Large intestine (tissue), 3 donors: ENCODE data around the gene H3-3A. TPM values are rescaled to one million over a fixed set of nuclear protein-coding genes. Genes with fewer than 3 reads are reported as not detected.
"Not testable (repeated sequence)": the region's sequence is repeated elsewhere in the genome, so short reads cannot be mapped to it uniquely, and the experiment has no call there.

Experiments used
- DNase-seq, 2 donors: peaks; one replicate each; pipeline versions ENCODE4 v3.0.0 to v3.0.0-alpha.2; 2013
- H3K27ac ChIP-seq: one replicate; pipeline ENCODE4 v1.5.1; 2013; ENCODE audit warnings: low read length
- H3K27me3 ChIP-seq: 2 replicates; pipeline ENCODE4 v1.6.1; 2013; ENCODE audit warnings: low read length; ENCODE audit not compliant: control insufficient read depth, insufficient read depth
- H3K36me3 ChIP-seq: 2 replicates; pipeline ENCODE4 v1.6.1; 2013; ENCODE audit warnings: low read length; ENCODE audit not compliant: control insufficient read depth, insufficient read depth
- H3K4me1 ChIP-seq: one replicate; pipeline ENCODE4 v1.6.1; 2013; ENCODE audit warnings: low read length; ENCODE audit not compliant: control insufficient read depth, insufficient read depth
- H3K4me3 ChIP-seq: one replicate; pipeline ENCODE4 v1.5.1; 2013; ENCODE audit warnings: low read length
- H3K9me3 ChIP-seq: one replicate; pipeline ENCODE4 v1.6.1; 2013; ENCODE audit warnings: mild to moderate bottlenecking, low read depth, low read length, moderate library complexity; ENCODE audit not compliant: control insufficient read depth
- WGBS: methylation state at CpG from one replicate; pipeline ENCODE4 v1.1.5; 2013; ENCODE audit warnings: low lambda C conversion rate; ENCODE audit not compliant: insufficient coverage; 5-methylcytosine and 5-hydroxymethylcytosine counted together
- polyA plus RNA-seq: library from polyadenylated mRNA; unstranded; fragments of 120-200 nt; gene quantifications from one replicate; pipeline ENCODE4 v1.2.1, GENCODE V29; 2013

Gene H3-3A
- polyA plus RNA-seq, 1 donor, result 750 TPM

- no peak overlapping the region for H3K27ac ChIP-seq
- H3K36me3 ChIP-seq, result peaks cover 8% of the 10 kb centered on the region
- 67% methylated on average over 1 of the region's 9 CpGs for WGBS
- H3K27me3 ChIP-seq, result no peaks in the 10 kb centered on the region
- H3K9me3 ChIP-seq, result no peaks in the 10 kb centered on the region
- H3K4me1 ChIP-seq, result peaks cover 7% of the 10 kb centered on the region
- DNase-seq, result no peak
- no peak overlapping the region for H3K4me3 ChIP-seq
Observed at GRCh38 chr1:226078374-226078773, 15.9 kb downstream of the H3-3A start.

- Histone ChIP-seq H3K36me3 (no peaks in the 10 kb centered on the region), H3K27ac (no peak overlapping the region), H3K9me3 (no peaks in the 10 kb centered on the region), H3K27me3 (no peaks in the 10 kb centered on the region), H3K4me1 (peaks cover 7% of the 10 kb centered on the region), H3K4me3 (peak overlapping the region; percentile 82)
- no peak for DNase-seq
- WGBS, result 88% methylated on average over 2 of the region's 7 CpGs
Observed at GRCh38 chr1:226082587-226082917, 20.0 kb downstream of the H3-3A start.

- H3K4me1 ChIP-seq, result peaks cover 7% of the 10 kb centered on the region
- no peaks in the 10 kb centered on the region for H3K9me3 ChIP-seq
- no peak overlapping the region for H3K27ac ChIP-seq
- no peaks in the 10 kb centered on the region for H3K27me3 ChIP-seq
- WGBS, result no CpG with 5 or more reads among the region's 23 CpGs
- no peaks in the 10 kb centered on the region for H3K36me3 ChIP-seq
- DNase-seq, result no peak
- peak overlapping the region; percentile 82 for H3K4me3 ChIP-seq
Observed at GRCh38 chr1:226082959-226083301, 20.4 kb downstream of the H3-3A start.

- Histone ChIP-seq H3K36me3 (no peaks in the 10 kb centered on the region), H3K27me3 (no peaks in the 10 kb centered on the region), H3K4me3 (peak overlapping the region; percentile 82), H3K27ac (no peak overlapping the region), H3K9me3 (no peaks in the 10 kb centered on the region), H3K4me1 (peaks cover 7% of the 10 kb centered on the region)
- no CpG with 5 or more reads among the region's 75 CpGs for WGBS
- peak; percentile 76 to 85 for DNase-seq
Observed at GRCh38 chr1:226083302-226084101, 21.0 kb downstream of the H3-3A start.

GRCh38 chr1:226085675-226086285, 23.3 kb downstream of the H3-3A start:
- no peaks in the 10 kb centered on the region for H3K36me3 ChIP-seq
- H3K4me1 ChIP-seq, result peaks cover 7% of the 10 kb centered on the region
- no peak overlapping the region for H3K27ac ChIP-seq
- DNase-seq, result no peak
- WGBS, result 100% methylated on average over 2 of the region's 5 CpGs
- H3K27me3 ChIP-seq, result no peaks in the 10 kb centered on the region
- H3K4me3 ChIP-seq, result no peak overlapping the region
- no peaks in the 10 kb centered on the region for H3K9me3 ChIP-seq

- WGBS, result no CpG with 5 or more reads among the region's 17 CpGs
- no peak overlapping the region for H3K4me3 ChIP-seq
- H3K36me3 ChIP-seq, result no peaks in the 10 kb centered on the region
- no peaks in the 10 kb centered on the region for H3K9me3 ChIP-seq
- H3K4me1 ChIP-seq, result peaks cover 7% of the 10 kb centered on the region
- H3K27ac ChIP-seq, result no peak overlapping the region
- H3K27me3 ChIP-seq, result no peaks in the 10 kb centered on the region
- DNase-seq, result no peak
Observed at GRCh38 chr1:226086776-226087175, 24.3 kb downstream of the H3-3A start.

DNA sequence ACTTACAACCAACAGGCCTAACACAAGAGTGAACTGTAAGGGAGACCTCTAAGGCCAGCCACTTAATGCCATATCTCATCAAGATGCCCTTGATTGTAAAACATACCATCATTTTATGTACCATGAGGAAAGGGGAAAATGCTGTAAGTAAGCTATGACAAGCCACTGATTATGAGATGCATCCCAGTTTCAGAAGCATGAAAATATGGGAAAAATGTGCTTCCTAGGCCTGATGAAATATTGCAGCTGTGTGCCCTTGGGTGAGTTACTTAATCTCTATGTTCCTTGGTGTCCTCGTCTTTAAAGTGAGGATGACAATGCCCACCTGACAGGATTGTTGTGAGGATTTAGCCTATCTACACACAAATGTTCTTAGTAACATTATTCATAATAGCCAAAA, 28.9 kb downstream of the H3-3A start:
- no peak overlapping the region for H3K27ac ChIP-seq

DNA sequence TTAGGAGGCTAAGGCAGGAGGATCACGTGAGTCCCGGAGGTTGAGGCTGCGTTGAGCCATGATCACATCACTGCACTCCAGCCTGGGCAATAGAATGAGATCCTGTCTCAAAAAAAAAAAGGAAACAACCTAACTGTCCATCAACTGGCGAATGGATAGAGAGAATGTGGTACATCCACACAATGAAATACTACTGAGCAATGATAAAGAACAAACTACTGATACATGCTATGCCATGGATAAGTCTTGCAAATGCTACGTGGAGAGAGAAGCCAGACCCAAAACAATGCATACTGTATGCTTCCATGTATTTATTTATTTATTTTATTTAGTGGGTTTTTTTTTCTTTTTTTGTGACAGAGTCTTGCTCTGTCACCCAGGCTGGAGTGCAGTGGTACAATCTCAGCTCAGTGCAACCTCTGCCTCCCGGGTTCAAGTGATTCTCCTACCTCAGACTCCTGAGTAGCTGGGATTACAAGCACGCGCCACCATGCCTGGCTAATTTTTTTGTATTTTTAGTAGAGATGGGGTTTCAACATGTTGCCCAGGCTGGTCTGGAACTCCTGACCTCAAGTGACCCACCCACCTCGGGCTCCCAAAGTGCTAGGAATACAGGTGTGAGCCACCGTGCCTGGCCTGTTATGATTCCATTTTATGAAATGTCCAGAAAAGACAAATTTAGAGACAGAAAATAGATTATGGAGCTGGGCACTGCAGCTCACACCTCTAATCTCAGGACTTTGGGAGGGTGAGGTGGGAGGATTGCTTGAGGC, 29.7 kb downstream of the H3-3A start:
- H3K27me3 ChIP-seq, H3K27ac ChIP-seq, H3K36me3 ChIP-seq, DNase-seq, H3K4me1 ChIP-seq, H3K4me3 ChIP-seq, H3K9me3 ChIP-seq: not testable (repeated sequence)
- WGBS, result no CpG with 5 or more reads among the region's 10 CpGs

More for the DNA sequence above, 28.9 kb downstream of the H3-3A start:
- H3K9me3 ChIP-seq, result no peaks in the 10 kb centered on the region
- H3K4me3 ChIP-seq, result no peak overlapping the region
- H3K4me1 ChIP-seq, result no peaks in the 10 kb centered on the region
- no peak for DNase-seq
- H3K36me3 ChIP-seq, result no peaks in the 10 kb centered on the region
- no peaks in the 10 kb centered on the region for H3K27me3 ChIP-seq
- WGBS, result no CpG with 5 or more reads among the region's 1 CpG

GRCh38 chr1:226092965-226093364, 30.4 kb downstream of the H3-3A start:
- no CpG with 5 or more reads among the region's 3 CpGs for WGBS
- no peak for DNase-seq

DNA sequence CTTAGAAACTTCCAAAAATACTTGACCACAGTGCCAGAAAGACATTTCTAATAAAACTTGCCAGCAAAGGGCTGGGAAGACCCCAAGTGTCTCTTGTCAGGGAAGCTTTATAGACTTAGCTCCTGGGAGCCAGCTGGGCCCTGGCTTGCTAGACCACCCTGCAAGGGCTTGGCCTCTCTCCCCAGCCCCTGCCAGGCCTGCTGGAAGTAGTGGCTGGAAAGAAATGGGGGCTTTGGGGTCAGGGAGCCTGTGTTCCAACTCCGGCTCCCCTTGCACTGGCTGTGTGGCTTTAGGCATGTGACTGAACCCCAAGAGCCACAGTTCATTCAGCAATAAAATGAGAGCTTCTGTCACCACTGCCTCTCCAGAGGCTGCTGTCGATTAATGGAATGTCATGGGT, 31.1 kb downstream of the H3-3A start:
- WGBS, result no CpG with 5 or more reads among the region's 2 CpGs
- H3K4me1 ChIP-seq, result peaks cover 4% of the 10 kb centered on the region
- no peak overlapping the region for H3K27ac ChIP-seq
- no peaks in the 10 kb centered on the region for H3K9me3 ChIP-seq
- no peak for DNase-seq
- H3K36me3 ChIP-seq, result no peaks in the 10 kb centered on the region
- no peaks in the 10 kb centered on the region for H3K27me3 ChIP-seq
- no peak overlapping the region for H3K4me3 ChIP-seq

More at GRCh38 chr1:226092965-226093364, 30.4 kb downstream of the H3-3A start:
- Histone ChIP-seq H3K4me3 (no peak overlapping the region), H3K27ac (no peak overlapping the region), H3K36me3 (no peaks in the 10 kb centered on the region), H3K4me1 (peaks cover 2% of the 10 kb centered on the region), H3K27me3 (no peaks in the 10 kb centered on the region), H3K9me3 (no peaks in the 10 kb centered on the region)
